GM20000 (cell line): Measurements from ENCODE around the gene ANKMY1.
"Not testable (repeated sequence)": the region's sequence is repeated elsewhere in the genome, so short reads cannot be mapped to it uniquely, and the experiment has no call there.

ENCODE experiments used
- DNase-seq: peaks from one replicate; pipeline ENCODE4 v3.0.0; 2012; ENCODE audit warnings: low spot score
- TF ChIP-seq, protein P1 (sequence below): IDR thresholded peaks from 2 replicates; pipeline ENCODE4 v1.5.1; 2012; ENCODE audit warnings: mild to moderate bottlenecking, control low read depth; ENCODE audit errors: extremely low read depth, missing control alignments

ANKMY1 gene

DNA sequence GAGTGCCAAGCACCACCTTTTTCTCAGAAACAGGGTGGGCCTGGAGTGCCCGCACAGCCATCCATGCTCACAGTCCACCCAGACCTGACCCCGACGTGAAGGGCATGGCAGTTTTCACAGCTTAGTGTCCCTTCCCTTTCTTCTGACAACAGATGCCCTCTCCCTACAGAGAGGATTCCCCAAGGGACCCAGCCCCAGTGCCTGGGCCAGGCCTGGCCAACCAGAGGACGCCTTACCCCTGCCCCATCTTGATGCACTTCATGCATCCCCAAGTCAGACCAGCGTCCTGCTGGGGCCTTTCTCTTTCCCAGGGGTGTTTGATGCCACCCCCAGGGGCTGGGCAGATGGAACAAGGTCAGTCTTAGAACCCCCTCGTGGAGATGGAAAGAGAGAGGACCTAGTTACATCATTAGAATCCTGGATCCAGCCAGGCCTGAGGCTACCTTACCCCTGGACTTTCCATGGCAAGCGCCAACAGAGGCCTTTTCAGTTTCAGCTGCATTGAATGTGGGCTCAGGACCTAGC is 3.8 kb downstream of the ANKMY1 start:
- TF ChIP-seq, protein P1, sequence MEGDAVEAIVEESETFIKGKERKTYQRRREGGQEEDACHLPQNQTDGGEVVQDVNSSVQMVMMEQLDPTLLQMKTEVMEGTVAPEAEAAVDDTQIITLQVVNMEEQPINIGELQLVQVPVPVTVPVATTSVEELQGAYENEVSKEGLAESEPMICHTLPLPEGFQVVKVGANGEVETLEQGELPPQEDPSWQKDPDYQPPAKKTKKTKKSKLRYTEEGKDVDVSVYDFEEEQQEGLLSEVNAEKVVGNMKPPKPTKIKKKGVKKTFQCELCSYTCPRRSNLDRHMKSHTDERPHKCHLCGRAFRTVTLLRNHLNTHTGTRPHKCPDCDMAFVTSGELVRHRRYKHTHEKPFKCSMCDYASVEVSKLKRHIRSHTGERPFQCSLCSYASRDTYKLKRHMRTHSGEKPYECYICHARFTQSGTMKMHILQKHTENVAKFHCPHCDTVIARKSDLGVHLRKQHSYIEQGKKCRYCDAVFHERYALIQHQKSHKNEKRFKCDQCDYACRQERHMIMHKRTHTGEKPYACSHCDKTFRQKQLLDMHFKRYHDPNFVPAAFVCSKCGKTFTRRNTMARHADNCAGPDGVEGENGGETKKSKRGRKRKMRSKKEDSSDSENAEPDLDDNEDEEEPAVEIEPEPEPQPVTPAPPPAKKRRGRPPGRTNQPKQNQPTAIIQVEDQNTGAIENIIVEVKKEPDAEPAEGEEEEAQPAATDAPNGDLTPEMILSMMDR = no peak
- no peak for DNase-seq

DNA sequence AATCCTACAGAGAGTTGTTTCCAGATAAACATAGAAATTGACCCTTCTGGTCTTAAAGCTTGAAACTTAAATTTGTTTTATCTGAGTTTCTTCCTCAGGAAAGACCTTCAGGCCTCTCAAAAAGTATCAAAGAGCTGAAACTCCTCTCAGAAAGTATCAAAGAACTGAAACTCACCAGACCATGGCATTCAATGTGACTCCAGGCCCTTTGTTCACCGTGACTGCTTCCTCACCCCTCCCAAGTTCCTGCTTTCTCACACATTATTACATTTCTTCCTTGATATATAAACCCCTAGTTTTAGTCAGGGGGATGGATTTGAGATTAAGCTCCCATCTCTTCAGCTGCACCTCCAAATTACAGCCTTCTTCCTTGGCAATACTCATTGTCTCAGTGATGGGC is 6.0 kb downstream of the ANKMY1 start:
- DNase-seq = no peak
- TF ChIP-seq, protein P1 = no peak

DNA sequence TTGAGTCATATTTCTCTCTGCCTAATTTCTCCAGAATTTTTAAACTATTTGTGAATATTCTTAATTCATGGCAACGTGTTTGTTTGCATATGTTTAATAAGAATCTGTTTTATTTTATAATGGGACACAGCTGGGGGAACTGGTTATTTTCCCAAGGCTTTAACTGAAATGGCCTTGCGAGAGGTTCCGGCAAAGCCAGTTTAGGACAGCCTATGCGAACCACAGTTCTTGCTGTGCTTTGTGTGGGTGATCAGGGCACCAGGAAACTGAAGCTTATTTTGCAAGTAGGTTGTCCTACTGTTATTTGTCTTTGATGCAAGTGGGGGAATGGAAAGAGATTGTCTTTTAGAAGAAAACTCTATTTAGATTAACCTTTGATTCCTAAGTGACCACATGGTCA is 6.5 kb downstream of the ANKMY1 start:
- TF ChIP-seq, protein P1 = no peak
- no peak for DNase-seq

DNA sequence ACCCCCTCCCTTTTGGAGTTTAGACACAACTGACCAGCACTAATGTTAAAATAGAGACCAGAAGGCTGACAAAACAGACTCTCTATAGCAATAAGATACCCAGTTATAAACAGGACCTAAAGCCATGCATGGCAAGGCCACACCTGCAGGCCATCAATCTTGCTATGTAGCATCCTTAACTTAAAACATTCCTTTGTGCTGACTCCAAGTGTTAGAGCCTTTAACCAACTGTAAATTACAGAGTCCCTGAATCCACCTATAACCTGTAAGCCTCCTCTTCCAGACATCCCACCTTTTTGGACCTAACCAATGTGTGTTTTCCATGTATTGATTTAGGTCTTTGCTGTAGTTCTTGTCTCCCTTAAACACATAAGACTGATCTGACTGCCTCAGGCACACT is 17.9 kb downstream of the ANKMY1 start:
- TF ChIP-seq, protein P1 = no peak
- DNase-seq = no peak

DNA sequence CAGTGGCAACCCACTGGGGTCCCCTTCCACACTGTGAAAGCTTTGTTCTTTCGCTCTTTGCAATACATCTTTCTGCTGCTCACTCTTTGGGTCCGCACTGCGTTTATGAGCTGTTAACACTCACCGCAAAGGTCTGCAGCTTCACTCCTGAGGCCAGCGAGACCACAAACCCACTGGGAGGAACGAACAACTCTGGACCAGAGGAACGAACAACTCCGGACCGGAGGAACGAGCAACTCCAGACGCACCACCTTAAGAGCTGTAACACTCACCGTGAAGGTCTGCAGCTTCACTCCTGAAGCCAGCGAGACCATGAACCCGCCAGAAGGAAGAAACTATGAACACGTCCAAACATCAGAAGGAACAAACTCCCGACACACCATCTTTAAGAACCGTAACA is 18.7 kb downstream of the ANKMY1 start:
- not testable (repeated sequence) for DNase-seq

DNA sequence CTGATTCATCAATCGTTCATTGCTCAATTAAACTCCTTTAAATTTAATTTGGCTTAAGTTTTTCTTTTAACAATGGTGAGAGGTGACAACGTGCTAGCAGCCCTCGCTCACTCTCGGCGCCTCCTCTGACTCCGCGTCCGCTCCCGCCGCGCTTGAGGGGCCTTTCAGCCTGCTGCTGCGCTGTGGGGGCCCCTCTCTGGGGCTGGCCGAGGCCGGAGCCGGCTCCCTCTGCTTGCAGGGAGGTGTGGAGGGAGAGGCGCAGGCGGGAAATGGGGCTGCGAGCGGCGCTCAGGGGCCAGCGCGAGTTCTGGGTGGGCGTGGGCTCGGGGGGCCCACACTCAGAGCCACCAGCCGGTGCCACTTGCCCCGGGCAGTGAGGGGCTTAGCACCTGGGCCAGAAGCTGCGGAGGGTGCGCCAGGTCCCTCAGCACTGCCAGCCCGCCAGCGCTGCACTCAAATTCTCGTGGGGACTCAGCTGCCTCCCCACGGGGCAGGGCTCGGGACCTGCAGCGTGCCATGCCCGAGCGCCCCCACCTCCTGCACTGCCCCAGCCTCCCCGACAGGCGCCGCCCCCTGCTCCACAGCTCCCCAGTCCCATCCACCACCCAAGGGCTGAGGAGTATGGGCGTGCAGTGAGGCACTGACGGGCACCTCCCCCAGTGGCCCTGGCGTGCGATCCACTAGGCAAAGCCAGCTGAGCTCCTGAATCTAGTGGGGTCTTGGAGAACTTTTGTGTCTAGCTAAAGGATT is 19.6 kb downstream of the ANKMY1 start:
- TF ChIP-seq, protein P1 = no peak
- no peak for DNase-seq

DNA sequence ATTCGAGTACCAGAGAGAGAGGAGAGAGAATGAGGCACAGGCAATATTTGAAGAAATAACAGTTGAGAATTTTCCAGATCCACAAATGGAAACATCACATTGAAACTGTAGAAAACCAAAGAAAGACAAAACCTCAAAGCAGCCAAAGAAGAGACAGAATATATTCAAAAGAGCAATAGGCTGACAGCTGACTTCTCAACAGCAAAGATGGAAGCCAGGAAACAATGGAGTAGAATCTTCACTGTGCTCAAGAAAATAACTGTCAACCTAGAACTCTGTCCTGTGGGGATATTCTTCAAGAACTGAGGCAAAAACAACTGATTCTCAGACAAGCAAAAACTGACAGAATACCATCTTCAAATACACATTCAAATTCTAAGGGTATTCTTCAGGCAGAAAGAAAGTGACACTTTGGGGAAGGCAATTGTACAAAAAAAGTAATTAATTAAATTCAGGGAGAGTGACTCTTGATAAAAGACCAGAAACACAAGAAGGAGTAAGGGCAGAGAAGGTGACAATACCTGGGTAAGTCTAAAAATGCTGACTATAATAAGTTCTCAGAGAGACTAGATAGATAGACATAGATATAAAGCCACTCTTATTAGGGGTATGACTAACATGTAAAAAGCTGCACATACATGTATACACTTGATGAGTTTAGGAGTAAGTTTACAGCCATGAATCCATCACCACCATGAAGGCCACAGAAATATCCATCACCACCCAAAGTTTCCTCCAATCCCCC is 25.6 kb downstream of the ANKMY1 start:
- no peak for DNase-seq
- TF ChIP-seq, protein P1 = no peak

DNA sequence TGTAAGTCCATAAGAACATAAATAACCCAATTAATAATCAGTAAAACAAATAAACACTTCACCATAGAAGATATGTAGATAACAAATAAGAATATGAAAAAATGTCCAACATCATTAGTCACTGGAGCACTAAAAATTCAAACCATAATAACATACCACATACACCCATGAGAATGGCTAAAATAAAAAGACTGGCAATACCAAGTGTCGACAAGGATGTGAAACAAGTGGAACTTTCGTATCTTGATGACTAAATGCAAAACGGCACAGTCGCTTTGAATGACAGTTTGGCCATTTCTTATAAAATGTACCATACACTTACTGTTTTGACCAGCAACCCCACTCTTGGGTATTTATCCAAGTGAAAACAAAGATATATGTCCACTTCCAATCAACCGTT is 26.8 kb downstream of the ANKMY1 start:
- TF ChIP-seq, protein P1 = no peak
- no peak for DNase-seq
